Endothelial cell of umbilical vein (primary cell): ENCODE results near the gene ANKRD39. TPM values are rescaled to one million over a fixed set of nuclear protein-coding genes. Genes with fewer than 3 reads are reported as not detected.

Experiments
- BruUV-seq: library from RNA; stranded (reverse); fragments of 400-500 nt; replicated peaks from 2 replicates; lab custom pipeline; 2021; lab: Mats Ljungman, UMichigan
- CTCF ChIA-PET: fragments of 300-600, 350-600 bp; sonication (Branson Sonifier 250); formaldehyde crosslinking; loops from one replicate; lab custom pipeline; 2021; ENCODE audit warnings: antibody characterized with exemption, inconsistent platforms; lab: Charles Lee
- POLR2A ChIA-PET: fragments of 300-600, 350-600 bp; sonication (Branson Sonifier 250); formaldehyde crosslinking; loops from one replicate; lab custom pipeline; 2021; ENCODE audit warnings: antibody characterized with exemption, inconsistent platforms; lab: Charles Lee
- DNase-seq: peaks from one replicate; pipeline ENCODE4 v3.0.0-alpha.2; 2011; ENCODE audit warnings: low read depth, low spot score
- FAIRE-seq: peaks from 2 replicates; lab custom pipeline; 2011; peaks lifted over from hg19 to GRCh38; lab: Jason Lieb, UNC
- H2AFZ ChIP-seq: 2 replicates; pipeline ENCODE4 v1.6.0; 2012; ENCODE audit warnings: low read depth, low read length, control low read depth, inconsistent platforms
- H3K27ac ChIP-seq: 2 replicates; pipeline ENCODE4 v1.5.1; 2011; ENCODE audit warnings: low read depth, mild to moderate bottlenecking, control low read depth, low read length, moderate library complexity; ENCODE audit not compliant: insufficient read depth
- H3K27me3 ChIP-seq, 2 experiments: 2 replicates each; pipeline versions ENCODE4 v1.6.0 to v1.6.1; 2011; ENCODE audit warnings: low read length in 2 of 2, mixed read lengths in 1 of 2; ENCODE audit not compliant: control insufficient read depth in 2 of 2, insufficient read depth in 2 of 2
- H3K36me3 ChIP-seq, 2 experiments: 2 replicates in 1 of 2; 3 replicates in 1 of 2; pipeline ENCODE4 v1.5.1; 2011; ENCODE audit warnings: low read length in 2 of 2, mild to moderate bottlenecking in 1 of 2, moderate library complexity in 1 of 2; ENCODE audit not compliant: control insufficient read depth in 2 of 2, insufficient read depth in 2 of 2; ENCODE audit errors: extremely low read depth in 1 of 2
- H3K4me1 ChIP-seq: 3 replicates; pipeline ENCODE4 v1.5.1; 2011; ENCODE audit warnings: mild to moderate bottlenecking, low read length; ENCODE audit not compliant: control insufficient read depth, insufficient read depth; ENCODE audit errors: extremely low read depth
- H3K4me2 ChIP-seq: 2 replicates; pipeline ENCODE4 v1.6.1; 2011; ENCODE audit warnings: low read length, control low read depth, mixed read lengths; ENCODE audit not compliant: insufficient read depth
- H3K4me3 ChIP-seq, 3 experiments: fragments of 200-600 bp in 1 of 3; sonication (generic), shearing (Covaris generic) in 1 of 3; replicated peaks in 1 of 3; 2 replicates each; pipeline ENCODE4 v1.5.1; 2011 to 2016; ENCODE audit warnings: control low read depth in 3 of 3, low read length in 3 of 3, mild to moderate bottlenecking in 2 of 3, inconsistent platforms in 1 of 3, low read depth in 1 of 3, moderate library complexity in 1 of 3; ENCODE audit not compliant: insufficient read depth in 1 of 3
- H3K79me2 ChIP-seq: 2 replicates; pipeline ENCODE4 v1.6.0; 2012; ENCODE audit warnings: low read length, inconsistent platforms; ENCODE audit not compliant: control insufficient read depth, insufficient read depth
- H3K9ac ChIP-seq: replicated peaks from 2 replicates; pipeline ENCODE3; 2011; ENCODE audit warnings: low read length, control low read depth; ENCODE audit not compliant: insufficient read depth; ENCODE audit errors: extremely low read depth
- H3K9me1 ChIP-seq: replicated peaks from 3 replicates; pipeline ENCODE4 v1.6.0; 2011; ENCODE audit warnings: mild to moderate bottlenecking, low read length; ENCODE audit not compliant: control insufficient read depth, insufficient read depth; ENCODE audit errors: extremely low read depth
- H3K9me3 ChIP-seq: replicated peaks from 2 replicates; pipeline ENCODE4 v1.5.1; 2012; ENCODE audit warnings: low read length, inconsistent platforms; ENCODE audit not compliant: control insufficient read depth, insufficient read depth
- H4K20me1 ChIP-seq: replicated peaks from 2 replicates; pipeline ENCODE3; 2011; ENCODE audit warnings: mild to moderate bottlenecking, low read length; ENCODE audit not compliant: control insufficient read depth, insufficient read depth; ENCODE audit errors: extremely low read depth
- EZH2 ChIP-seq: IDR thresholded peaks from 2 replicates; pipeline ENCODE4 v1.6.1; 2012; ENCODE audit warnings: borderline replicate concordance, low read depth, mild to moderate bottlenecking, moderate library complexity, low read length, inconsistent platforms; ENCODE audit not compliant: severe bottlenecking
- FOS ChIP-seq: IDR thresholded peaks from 2 replicates; pipeline ENCODE4 v1.6.1; 2011; ENCODE audit warnings: mild to moderate bottlenecking, low read length, moderate library complexity, borderline replicate concordance; ENCODE audit not compliant: insufficient read depth
- GATA2 ChIP-seq: IDR thresholded peaks from 2 replicates; pipeline ENCODE4 v1.7.0; 2011; ENCODE audit warnings: low read depth, mild to moderate bottlenecking, moderate library complexity, mixed read lengths, low read length; ENCODE audit not compliant: insufficient read length, insufficient read depth
- JUN ChIP-seq: IDR thresholded peaks from 2 replicates; pipeline ENCODE4 v1.6.1; 2011; ENCODE audit warnings: borderline replicate concordance, low read depth; ENCODE audit not compliant: insufficient read length, insufficient read depth
- MYC ChIP-seq: IDR thresholded peaks from one replicate; pipeline ENCODE4 v1.6.1; 2011; ENCODE audit warnings: mild to moderate bottlenecking, low read depth, low read length
- POLR2A ChIP-seq: IDR thresholded peaks from 2 replicates; pipeline ENCODE4 v1.6.1; 2012; ENCODE audit warnings: low read depth, mild to moderate bottlenecking, control low read depth, low read length
- POLR2AphosphoS5 ChIP-seq: IDR thresholded peaks from 2 replicates; pipeline ENCODE4 v1.6.1; 2012; ENCODE audit warnings: low read depth, mild to moderate bottlenecking, control low read depth, low read length, moderate library complexity; ENCODE audit not compliant: insufficient read depth
- dilution Hi-C: fragments of 300-500 bp; cut with MboI; formaldehyde crosslinking; loops from one replicate; pipeline ENCODE4 v1.15.0; 2019; ENCODE audit warnings: low sequenced_read_pairs; ENCODE audit not compliant: extremely low pct_ligation_motif_present
- intact Hi-C: fragments of 100-400 bp; cut with micrococcal nuclease; formaldehyde crosslinking; loops from one replicate; pipeline ENCODE4 v1.10.0; 2022
- polyA plus RNA-seq, 4 experiments: library from polyadenylated mRNA; depleted of rRNA in 3 of 4; stranded (reverse) in 3 of 4; unstranded in 1 of 4; fragments of >200 nt; gene quantifications; 2 replicates each; pipeline versions ENCODE4 v1.2.1 to v1.2.3, GENCODE V29; 2011 to 2012; ENCODE audit warnings: missing spikeins in 1 of 4
- total RNA-seq: library from RNA; stranded (reverse); gene quantifications from 2 replicates; pipeline ENCODE4 v1.2.3, GENCODE V29; 2021
- TF ChIP-seq, protein P1 (sequence below): IDR thresholded peaks from 2 replicates; pipeline ENCODE4 v1.6.1; 2011; ENCODE audit not compliant: insufficient read depth, insufficient read length
- TF ChIP-seq, protein P2 (sequence below), 2 donors: IDR thresholded peaks; 1 replicate in 1 of 2; 2 replicates in 1 of 2; pipeline ENCODE4 v1.5.1; 2011; ENCODE audit warnings: low read length in 2 of 2, mild to moderate bottlenecking in 2 of 2, moderate library complexity in 2 of 2, control low read depth in 1 of 2, inconsistent platforms in 1 of 2, low read depth in 1 of 2; ENCODE audit not compliant: insufficient read depth in 1 of 2; ENCODE audit errors: extremely low read depth in 1 of 2

The ANKRD39 gene
- total and polyA plus RNA-seq, 2 donors (not counting 3 experiments of a cell fraction or from before 2014, with no cell fraction given) = 14.7 to 17.9 TPM

DNA sequence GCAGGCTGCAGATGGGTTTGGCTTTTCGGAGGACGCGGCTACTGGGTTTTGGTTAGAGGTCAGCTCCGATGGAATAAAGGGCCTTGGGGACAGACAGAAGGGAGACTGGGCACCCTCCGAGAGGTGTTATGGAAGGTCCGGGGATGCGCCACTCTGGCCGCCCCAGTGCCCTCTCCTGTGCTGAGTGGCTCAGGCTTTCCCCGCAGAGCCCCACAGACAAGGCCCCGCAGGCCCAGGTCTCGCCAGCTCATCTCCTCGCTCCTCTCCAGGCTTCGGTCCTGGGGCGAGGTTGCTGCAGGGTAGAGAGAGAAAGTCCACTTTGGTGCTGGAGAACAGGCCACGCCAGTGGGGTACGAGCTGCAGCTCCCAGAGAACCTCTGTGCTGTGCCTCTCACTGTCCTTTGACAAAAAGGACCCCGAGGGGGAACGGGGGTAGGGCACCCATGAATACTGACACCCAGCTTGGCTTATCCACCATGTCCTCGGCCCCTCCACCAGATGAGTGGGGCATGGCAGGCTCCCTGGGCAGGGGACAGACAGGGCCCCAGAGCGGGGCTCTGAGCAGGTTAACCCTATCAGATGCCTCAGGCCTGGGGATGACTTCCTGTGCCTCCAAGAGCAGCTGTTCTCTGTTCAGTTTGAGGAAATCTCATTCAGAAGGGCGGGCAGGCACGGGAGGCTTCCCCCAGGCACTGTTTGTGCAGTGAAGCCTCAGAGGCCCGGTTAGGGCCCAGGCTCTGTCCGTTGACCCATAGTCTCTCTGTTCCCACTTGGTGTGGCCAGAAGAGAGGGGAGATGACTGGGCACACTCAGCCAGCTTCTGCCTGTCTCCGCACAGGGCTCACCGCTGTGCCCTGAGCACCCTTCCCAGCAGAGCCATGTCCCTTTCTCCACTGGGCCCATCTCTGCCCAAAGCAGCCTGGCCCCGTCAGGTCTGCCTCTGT lies 57.5 kb downstream of the ANKRD39 start:
- no peaks in the 10 kb centered on the region for H3K79me2 ChIP-seq
- POLR2A ChIA-PET = no interaction called here
- H4K20me1 ChIP-seq = no peaks in the 10 kb centered on the region
- no peak overlapping the region for H3K9ac ChIP-seq
- H3K9me1 ChIP-seq = no peaks in the 10 kb centered on the region
- no peaks in the 10 kb centered on the region for H3K9me3 ChIP-seq
- FAIRE-seq = no peak
- dilution Hi-C loops = no loop called here
- no peak for DNase-seq
- intact Hi-C loops = loop anchor here (5.0 kb wide), 2 partner anchors 38 to 163 kb away; partner anchors contain the start of genes CNNM4 and KANSL3
- H3K4me2 ChIP-seq = no peak overlapping the region
- peak overlapping the region; percentile 5 for H2AFZ ChIP-seq
- TF ChIP-seq, protein P1, sequence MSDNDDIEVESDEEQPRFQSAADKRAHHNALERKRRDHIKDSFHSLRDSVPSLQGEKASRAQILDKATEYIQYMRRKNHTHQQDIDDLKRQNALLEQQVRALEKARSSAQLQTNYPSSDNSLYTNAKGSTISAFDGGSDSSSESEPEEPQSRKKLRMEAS = no peak
- TF ChIP-seq FOS = no peak
- no peak for TF ChIP-seq EZH2
- TF ChIP-seq, protein P2, sequence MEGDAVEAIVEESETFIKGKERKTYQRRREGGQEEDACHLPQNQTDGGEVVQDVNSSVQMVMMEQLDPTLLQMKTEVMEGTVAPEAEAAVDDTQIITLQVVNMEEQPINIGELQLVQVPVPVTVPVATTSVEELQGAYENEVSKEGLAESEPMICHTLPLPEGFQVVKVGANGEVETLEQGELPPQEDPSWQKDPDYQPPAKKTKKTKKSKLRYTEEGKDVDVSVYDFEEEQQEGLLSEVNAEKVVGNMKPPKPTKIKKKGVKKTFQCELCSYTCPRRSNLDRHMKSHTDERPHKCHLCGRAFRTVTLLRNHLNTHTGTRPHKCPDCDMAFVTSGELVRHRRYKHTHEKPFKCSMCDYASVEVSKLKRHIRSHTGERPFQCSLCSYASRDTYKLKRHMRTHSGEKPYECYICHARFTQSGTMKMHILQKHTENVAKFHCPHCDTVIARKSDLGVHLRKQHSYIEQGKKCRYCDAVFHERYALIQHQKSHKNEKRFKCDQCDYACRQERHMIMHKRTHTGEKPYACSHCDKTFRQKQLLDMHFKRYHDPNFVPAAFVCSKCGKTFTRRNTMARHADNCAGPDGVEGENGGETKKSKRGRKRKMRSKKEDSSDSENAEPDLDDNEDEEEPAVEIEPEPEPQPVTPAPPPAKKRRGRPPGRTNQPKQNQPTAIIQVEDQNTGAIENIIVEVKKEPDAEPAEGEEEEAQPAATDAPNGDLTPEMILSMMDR (IDR thresholded peaks at IDR 0.05; ENCODE audit: extremely low read depth in 1 of 2, insufficient read depth in 1 of 2, low read depth in 1 of 2, low read length in 2 of 2) = no peak
- TF ChIP-seq JUN = no peak
- no peak for TF ChIP-seq POLR2A
- no peak for TF ChIP-seq MYC
- TF ChIP-seq GATA2 = no peak
- TF ChIP-seq POLR2AphosphoS5 = no peak
- no peaks in the 10 kb centered on the region for H3K36me3 ChIP-seq
- no peak overlapping the region for H3K4me3 ChIP-seq
- CTCF ChIA-PET = interaction anchor here (0.6 to 2.0 kb wide), 14 partner anchors 10 to 312 kb away, joined by 3 to 12 read pairs (median 4); partner anchors contain the start of genes CNNM3 and CNNM4
- BruUV-seq = no TSS peak
- H3K27me3 ChIP-seq = no peaks in the 10 kb centered on the region
- H3K27ac ChIP-seq = no peak overlapping the region
- no peaks in the 10 kb centered on the region for H3K4me1 ChIP-seq
